SJSA1 (cell line): ENCODE results near the gene ZNF101. TPM values are rescaled to one million over a fixed set of nuclear protein-coding genes. Genes with fewer than 3 reads are reported as not detected.
A peak's percentile ranks its signal among the peaks of the same experiment; 100 is the strongest.
"Not testable (repeated sequence)": the region's sequence is repeated elsewhere in the genome, so short reads cannot be mapped to it uniquely, and the experiment has no call there.

ENCODE experiments used
- DNase-seq, 2 experiments: peaks; one replicate each; pipeline ENCODE4 v3.0.0-alpha.2; 2015 to 2020; ENCODE audit warnings: low spot score in 2 of 2, low read depth in 1 of 2
- H3K27ac ChIP-seq: fragments of 250-450 bp; sonication (Bioruptor Pico); 2 replicates; pipeline ENCODE4 v1.5.1; 2020; ENCODE audit warnings: mild to moderate bottlenecking, moderate library complexity
- H3K27me3 ChIP-seq: fragments of 250-450 bp; sonication (Bioruptor Pico); replicated peaks from 2 replicates; pipeline ENCODE4 v1.5.1; 2020; ENCODE audit warnings: mild to moderate bottlenecking, moderate library complexity
- H3K36me3 ChIP-seq: fragments of 250-450 bp; sonication (Bioruptor Pico); 2 replicates; pipeline ENCODE4 v1.5.1; 2020; ENCODE audit warnings: mild to moderate bottlenecking
- H3K4me1 ChIP-seq: fragments of 250-450 bp; sonication (Bioruptor Pico); replicated peaks from 2 replicates; pipeline ENCODE4 v1.6.1; 2021; ENCODE audit warnings: mild to moderate bottlenecking
- H3K4me3 ChIP-seq: fragments of 250-450 bp; sonication (Bioruptor Pico); 2 replicates; pipeline ENCODE4 v1.5.1; 2020; ENCODE audit warnings: mild to moderate bottlenecking
- H3K9me3 ChIP-seq: fragments of 250-450 bp; sonication (Bioruptor Pico); replicated peaks from 2 replicates; pipeline ENCODE4 v1.5.1; 2020; ENCODE audit warnings: mild to moderate bottlenecking
- total RNA-seq: library from RNA; depleted of rRNA; stranded (reverse); fragments of >200 nt; shearing (Covaris generic); gene quantifications from 2 replicates; pipeline ENCODE4 v1.2.3, GENCODE V29; 2014

ZNF101 gene
- total RNA-seq, 1 experiment from 2014 or later: 11.2 TPM

- H3K27me3 ChIP-seq: no peaks in the 10 kb centered on the region
- H3K36me3 ChIP-seq: peaks cover 50% of the 10 kb centered on the region
- H3K27ac ChIP-seq: no peak overlapping the region
- H3K4me1 ChIP-seq: peaks cover 15% of the 10 kb centered on the region
- no peak for DNase-seq
- no peaks in the 10 kb centered on the region for H3K9me3 ChIP-seq
- H3K4me3 ChIP-seq: no peak overlapping the region
Observed at GRCh38 chr19:19661141-19661674, 7.4 kb upstream of the ZNF101 start.

GRCh38 chr19:19661675-19662251 lies 6.9 kb upstream of the ZNF101 start:
- H3K4me3 ChIP-seq: no peak overlapping the region
- H3K9me3 ChIP-seq: no peaks in the 10 kb centered on the region

DNA sequence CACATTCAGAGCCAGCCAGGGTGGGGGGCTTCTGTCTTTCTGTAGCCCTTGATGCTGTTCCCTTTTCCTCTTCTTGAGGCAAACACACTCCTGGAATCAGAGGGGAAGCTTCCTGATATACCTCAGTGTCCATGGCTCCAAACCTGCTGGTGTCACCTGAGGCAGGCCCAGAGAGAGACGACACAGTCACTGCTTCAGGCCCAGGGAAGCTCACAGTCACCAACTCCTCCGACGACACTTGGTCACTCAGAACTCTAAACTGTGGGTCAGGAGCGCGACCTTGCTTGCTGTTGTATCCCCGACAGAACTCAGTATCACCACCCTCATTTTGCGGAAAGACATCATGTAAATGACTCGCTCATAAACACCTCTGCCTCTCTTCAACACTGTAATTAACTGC lies 6.3 kb upstream of the ZNF101 start:
- H3K9me3 ChIP-seq: no peaks in the 10 kb centered on the region
- peaks cover 15% of the 10 kb centered on the region for H3K4me1 ChIP-seq
- H3K27me3 ChIP-seq: no peaks in the 10 kb centered on the region
- DNase-seq: no peak
- peaks cover 39% of the 10 kb centered on the region for H3K36me3 ChIP-seq
- H3K4me3 ChIP-seq: peak overlapping the region; percentile 97
- H3K27ac ChIP-seq: no peak overlapping the region

More at GRCh38 chr19:19661675-19662251, 6.9 kb upstream of the ZNF101 start:
- H3K27ac ChIP-seq: no peak overlapping the region
- H3K36me3 ChIP-seq: peaks cover 45% of the 10 kb centered on the region
- H3K27me3 ChIP-seq: no peaks in the 10 kb centered on the region
- H3K4me1 ChIP-seq: peaks cover 15% of the 10 kb centered on the region
- DNase-seq: no peak

GRCh38 chr19:19662871-19663255 lies 5.8 kb upstream of the ZNF101 start:
- H3K27me3 ChIP-seq: no peaks in the 10 kb centered on the region
- no peak for DNase-seq
- peak overlapping the region; percentile 97 for H3K4me3 ChIP-seq
- H3K27ac ChIP-seq: peak overlapping the region; percentile 86
- peaks cover 15% of the 10 kb centered on the region for H3K4me1 ChIP-seq
- no peaks in the 10 kb centered on the region for H3K9me3 ChIP-seq
- H3K36me3 ChIP-seq: peaks cover 34% of the 10 kb centered on the region

- Histone ChIP-seq H3K4me1 (peaks cover 15% of the 10 kb centered on the region), H3K27me3 (no peaks in the 10 kb centered on the region), H3K9me3 (no peaks in the 10 kb centered on the region), H3K27ac (peak within 1 kb of the TSS; percentile 86), H3K36me3 (peaks cover 28% of the 10 kb centered on the region), H3K4me3 (peak within 1 kb of the TSS; percentile 97)
- DNase-seq: peak; percentile 97 to 98
Observed at GRCh38 chr19:19663256-19664120, 5.2 kb upstream of the ZNF101 start, which contains the start of gene ATP13A1. TSS of gene ATP13A1 (minus strand) at chr19:19663676. CDS start at chr19:19663666, 10 bp downstream.

DNA sequence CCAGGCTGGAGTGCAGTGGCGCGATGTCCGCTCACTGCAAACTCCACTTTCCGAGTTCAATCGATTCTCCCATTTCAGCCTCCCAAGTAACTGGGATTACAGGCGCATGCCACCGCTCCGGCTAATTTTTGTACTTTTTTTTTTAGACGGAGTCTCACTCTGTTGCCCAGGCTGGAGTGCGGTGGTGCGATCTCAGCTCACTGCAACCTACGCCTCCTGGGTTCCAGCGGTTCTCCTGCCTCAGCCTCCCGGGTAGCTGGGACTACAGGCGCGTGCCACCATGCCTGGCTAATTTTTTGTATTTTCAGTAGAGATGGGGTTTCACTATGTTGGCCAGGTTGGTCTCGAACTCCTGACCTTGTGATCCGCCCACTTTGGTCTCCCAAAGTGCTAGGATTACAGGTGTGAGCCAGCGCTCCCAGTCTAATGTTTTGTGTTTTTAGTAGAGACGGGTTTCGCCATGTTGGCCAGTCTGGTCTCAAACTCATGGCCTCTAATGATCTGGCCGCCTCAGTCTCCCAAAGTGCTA lies 3.2 kb upstream of the ZNF101 start:
- peaks cover 16% of the 10 kb centered on the region for H3K36me3 ChIP-seq
- H3K4me1 ChIP-seq: peaks cover 18% of the 10 kb centered on the region
- not testable (repeated sequence) for H3K27me3 ChIP-seq, H3K4me3 ChIP-seq, H3K9me3 ChIP-seq, DNase-seq, H3K27ac ChIP-seq

- Histone ChIP-seq H3K36me3 (peaks cover 21% of the 10 kb centered on the region), H3K4me1 (0 out of 2 replicates have a peak, but pooled peaks cover 3% of the 10 kb centered on the region), H3K27ac (no peak overlapping the region), H3K9me3 (peaks cover 4% of the 10 kb centered on the region; the same call in 1 of the 2 replicates), H3K27me3 (no peaks in the 10 kb centered on the region), H3K4me3 (no peak overlapping the region)
- no peak for DNase-seq
Observed at GRCh38 chr19:19670070-19670551, 1.5 kb downstream of the ZNF101 start.

GRCh38 chr19:19672816-19673215 lies 4.2 kb downstream of the ZNF101 start:
- DNase-seq: no peak
- Histone ChIP-seq H3K4me3 (no peak overlapping the region), H3K4me1 (0 out of 2 replicates have a peak, but pooled peaks cover 3% of the 10 kb centered on the region), H3K27ac (no peak overlapping the region), H3K36me3 (peaks cover 36% of the 10 kb centered on the region), H3K9me3 (peaks cover 10% of the 10 kb centered on the region), H3K27me3 (no peaks in the 10 kb centered on the region)

GRCh38 chr19:19674315-19674714 lies 5.7 kb downstream of the ZNF101 start:
- H3K36me3 ChIP-seq: peaks cover 41% of the 10 kb centered on the region
- H3K27ac ChIP-seq: no peak overlapping the region
- H3K4me1 ChIP-seq: 0 out of 2 replicates have a peak, but pooled peaks cover 3% of the 10 kb centered on the region
- no peak overlapping the region for H3K4me3 ChIP-seq
- DNase-seq: no peak
- no peaks in the 10 kb centered on the region for H3K27me3 ChIP-seq
- H3K9me3 ChIP-seq: peaks cover 11% of the 10 kb centered on the region

- Histone ChIP-seq H3K36me3 (peaks cover 56% of the 10 kb centered on the region), H3K9me3 (peaks cover 24% of the 10 kb centered on the region), H3K4me3 (no peak overlapping the region), H3K4me1 (no peaks in the 10 kb centered on the region), H3K27me3 (no peaks in the 10 kb centered on the region), H3K27ac (no peak overlapping the region)
- DNase-seq: no peak
Observed at GRCh38 chr19:19677579-19677978, 8.9 kb downstream of the ZNF101 start.

- Histone ChIP-seq H3K4me1 (no peaks in the 10 kb centered on the region), H3K9me3 (peaks cover 20% of the 10 kb centered on the region)
- no peak for DNase-seq
Observed at GRCh38 chr19:19679176-19680073, 10.8 kb downstream of the ZNF101 start.

DNA sequence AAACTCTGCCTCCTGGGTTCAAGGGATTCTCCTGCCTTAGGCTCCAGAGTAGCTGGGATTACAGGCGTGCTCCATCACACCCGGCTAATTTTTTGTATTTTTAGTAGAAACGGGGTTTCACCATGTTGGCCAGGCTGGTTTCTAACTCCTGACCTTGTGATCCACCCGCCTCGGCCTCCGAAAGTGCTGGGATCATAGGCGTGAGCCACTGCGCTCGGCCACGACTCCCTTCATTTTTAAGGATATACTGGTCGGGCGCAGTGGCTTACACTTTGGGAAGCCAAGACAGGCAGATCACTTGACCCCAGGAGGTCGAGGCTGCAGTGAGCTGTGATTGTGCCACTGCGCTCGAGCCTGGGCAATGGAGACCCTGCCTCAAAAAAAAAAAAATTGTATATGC lies 17.5 kb downstream of the ZNF101 start:
- DNase-seq, H3K4me1 ChIP-seq, H3K27ac ChIP-seq, H3K9me3 ChIP-seq, H3K36me3 ChIP-seq, H3K4me3 ChIP-seq, H3K27me3 ChIP-seq: not testable (repeated sequence)

More at GRCh38 chr19:19679176-19680073, 10.8 kb downstream of the ZNF101 start:
- Histone ChIP-seq H3K4me3 (no peak overlapping the region), H3K27ac (no peak overlapping the region), H3K27me3 (no peaks in the 10 kb centered on the region), H3K36me3 (peaks cover 47% of the 10 kb centered on the region)

GRCh38 chr19:19686580-19686979 lies 17.9 kb downstream of the ZNF101 start:
- Histone ChIP-seq H3K36me3 (no peaks in the 10 kb centered on the region), H3K27ac (no peak overlapping the region), H3K9me3 (peaks cover 3% of the 10 kb centered on the region), H3K27me3 (no peaks in the 10 kb centered on the region), H3K4me3 (no peak overlapping the region), H3K4me1 (no peaks in the 10 kb centered on the region)
- DNase-seq: no peak
